Measurements from ENCODE around the gene MUS81. TPM values are rescaled to one million over a fixed set of nuclear protein-coding genes. Genes with fewer than 3 reads are reported as not detected.

The MUS81 gene
- total RNA-seq, 4 donors from 2014 or later = 19.9 to 41.8 (median 30.2) TPM

- TF ChIP-seq, protein P1, sequence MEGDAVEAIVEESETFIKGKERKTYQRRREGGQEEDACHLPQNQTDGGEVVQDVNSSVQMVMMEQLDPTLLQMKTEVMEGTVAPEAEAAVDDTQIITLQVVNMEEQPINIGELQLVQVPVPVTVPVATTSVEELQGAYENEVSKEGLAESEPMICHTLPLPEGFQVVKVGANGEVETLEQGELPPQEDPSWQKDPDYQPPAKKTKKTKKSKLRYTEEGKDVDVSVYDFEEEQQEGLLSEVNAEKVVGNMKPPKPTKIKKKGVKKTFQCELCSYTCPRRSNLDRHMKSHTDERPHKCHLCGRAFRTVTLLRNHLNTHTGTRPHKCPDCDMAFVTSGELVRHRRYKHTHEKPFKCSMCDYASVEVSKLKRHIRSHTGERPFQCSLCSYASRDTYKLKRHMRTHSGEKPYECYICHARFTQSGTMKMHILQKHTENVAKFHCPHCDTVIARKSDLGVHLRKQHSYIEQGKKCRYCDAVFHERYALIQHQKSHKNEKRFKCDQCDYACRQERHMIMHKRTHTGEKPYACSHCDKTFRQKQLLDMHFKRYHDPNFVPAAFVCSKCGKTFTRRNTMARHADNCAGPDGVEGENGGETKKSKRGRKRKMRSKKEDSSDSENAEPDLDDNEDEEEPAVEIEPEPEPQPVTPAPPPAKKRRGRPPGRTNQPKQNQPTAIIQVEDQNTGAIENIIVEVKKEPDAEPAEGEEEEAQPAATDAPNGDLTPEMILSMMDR (IDR thresholded peaks at IDR 0.05; ENCODE audit: low read depth) = no peak
These were observed 3.9 kb downstream of the MUS81 start for GRCh38 chr11:65863889-65864705.

GRCh38 chr11:65864706-65865471, 4.7 kb downstream of the MUS81 start:
- TF ChIP-seq, protein P1 (IDR thresholded peaks at IDR 0.05; ENCODE audit: low read depth) = no peak

DNA sequence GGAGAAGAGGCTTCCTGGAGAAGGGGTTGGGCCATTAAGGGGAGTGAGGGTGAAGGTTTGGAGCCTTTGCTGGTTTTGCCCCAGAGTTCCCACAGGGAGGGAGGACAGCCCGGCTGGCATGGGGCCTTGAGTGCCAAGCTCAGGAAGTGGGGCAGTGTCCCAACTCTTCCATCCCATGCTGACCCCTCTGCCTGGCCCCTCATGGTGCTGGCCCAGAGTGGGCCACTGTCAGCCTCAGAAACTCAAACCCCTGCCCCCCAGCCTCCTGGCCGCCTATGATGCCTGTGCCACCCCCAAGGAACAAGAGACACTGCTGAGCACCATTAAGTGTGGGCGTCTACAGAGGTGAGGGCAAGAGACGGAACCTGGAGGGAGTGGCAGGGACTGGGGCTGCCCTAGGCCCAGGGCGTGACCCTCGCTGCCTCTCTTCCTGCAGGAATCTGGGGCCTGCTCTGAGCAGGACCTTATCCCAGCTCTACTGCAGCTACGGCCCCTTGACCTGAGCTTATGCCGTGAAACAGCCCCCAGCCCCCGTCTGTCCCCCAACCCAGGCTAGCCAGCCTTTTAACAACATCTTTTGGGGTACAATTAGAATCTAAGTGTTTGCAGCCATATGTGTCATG, 5.4 kb downstream of the MUS81 start:
- TF ChIP-seq, protein P1 (IDR thresholded peaks at IDR 0.05; ENCODE audit: low read depth) = no peak

DNA sequence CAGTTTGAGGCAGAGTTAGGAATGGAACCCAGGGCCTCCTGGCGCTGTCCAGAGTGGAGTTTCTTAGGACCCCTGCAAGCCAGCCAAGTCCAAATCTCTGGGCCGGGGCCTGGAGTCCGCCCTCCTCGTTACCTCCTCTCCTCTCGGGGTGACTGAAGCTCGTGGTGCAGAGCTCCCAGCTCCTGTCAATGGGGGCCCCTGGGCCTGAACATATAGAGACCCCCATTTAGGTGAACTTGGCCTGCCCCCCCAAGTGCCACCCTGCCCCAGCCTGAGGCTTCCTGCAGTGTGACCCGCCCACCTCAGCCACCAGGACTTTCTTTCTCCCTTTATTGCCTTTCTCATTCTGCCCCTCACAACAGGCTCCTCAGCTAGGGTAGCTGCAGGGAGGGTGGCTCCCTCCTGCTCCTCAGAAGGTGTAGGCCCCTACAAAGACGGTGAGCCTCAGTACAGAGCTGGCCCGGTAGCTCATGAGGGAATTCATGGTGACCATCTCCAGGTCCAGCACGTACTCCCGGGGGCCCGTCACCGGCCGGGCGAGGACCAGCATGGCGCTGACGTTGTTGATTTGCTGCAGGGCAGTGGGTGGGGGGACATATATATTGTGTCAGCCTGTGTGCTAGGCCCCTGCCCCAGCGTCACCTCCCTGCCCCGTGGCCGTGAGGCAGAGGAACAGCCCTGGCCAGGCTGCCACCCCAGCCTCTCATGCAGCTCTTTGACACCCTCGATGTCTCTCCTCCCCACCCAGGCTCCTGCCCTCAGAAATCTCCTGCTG, 6.5 kb downstream of the MUS81 start:
- TF ChIP-seq, protein P1 (IDR thresholded peaks at IDR 0.05; ENCODE audit: low read depth) = no peak

- TF ChIP-seq, protein P1 (IDR thresholded peaks at IDR 0.05; ENCODE audit: low read depth) = no peak
These were observed 7.2 kb downstream of the MUS81 start for GRCh38 chr11:65867284-65868071.

DNA sequence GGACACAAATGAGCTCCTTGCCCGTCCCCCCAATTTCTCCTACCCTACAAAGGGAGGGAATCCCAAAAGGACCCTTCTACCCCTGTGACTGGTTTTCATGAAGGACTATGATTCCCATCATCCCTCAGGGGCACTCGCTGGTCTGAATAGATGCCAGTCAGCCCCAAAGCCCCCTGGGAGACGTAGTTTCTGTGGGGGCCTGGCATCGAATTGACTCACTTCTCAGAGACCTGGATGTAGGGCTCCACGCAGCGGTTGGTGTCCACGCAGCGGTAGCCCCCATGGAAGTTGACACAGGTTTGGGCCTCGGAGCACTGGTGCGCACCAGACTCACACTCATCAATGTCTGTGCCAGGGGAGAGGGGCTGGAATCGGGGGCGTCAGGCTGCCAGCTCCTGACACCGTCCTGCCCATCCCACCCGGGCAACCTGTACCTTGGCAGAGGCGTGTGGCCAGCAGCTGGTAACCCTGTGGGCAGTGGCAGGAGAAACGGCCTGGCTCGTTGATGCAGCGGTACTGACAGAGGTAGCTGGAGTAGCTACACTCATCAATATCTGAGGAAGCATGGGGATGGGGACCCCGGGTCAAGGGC, 7.9 kb downstream of the MUS81 start:
- TF ChIP-seq, protein P1 (IDR thresholded peaks at IDR 0.05; ENCODE audit: low read depth) = no peak
